Spleen (tissue), 11 donors: ENCODE data around the gene ITGB6. TPM values are rescaled to one million over a fixed set of nuclear protein-coding genes. Genes with fewer than 3 reads are reported as not detected.

Source experiments
- DNase-seq: peaks from one replicate; pipeline ENCODE4 v3.0.0-alpha.2; 2020
- H3K27ac ChIP-seq, 8 donors: fragments of 200-600 bp; sonication (generic) in 7 of 8; 1 replicate in 4 of 8; 2 replicates in 4 of 8; pipeline versions ENCODE4 v1.5.0 to v1.8.0; 2016 to 2021; ENCODE audit warnings: inconsistent platforms in 4 of 8, mild to moderate bottlenecking in 4 of 8, moderate library complexity in 1 of 8
- H3K27me3 ChIP-seq, 7 donors: fragments of 200-600 bp; sonication (generic) in 6 of 7; replicated peaks in 1 of 7; 1 replicate in 4 of 7; 2 replicates in 3 of 7; pipeline versions ENCODE4 v1.5.0 to v1.8.0; 2016 to 2021; ENCODE audit warnings: inconsistent platforms in 3 of 7, mild to moderate bottlenecking in 1 of 7
- H3K36me3 ChIP-seq, 6 donors: fragments of 200-600 bp; sonication (generic) in 5 of 6; 1 replicate in 4 of 6; 2 replicates in 2 of 6; pipeline versions ENCODE4 v1.5.0 to v1.8.0; 2016 to 2021; ENCODE audit warnings: inconsistent platforms in 2 of 6
- H3K4me1 ChIP-seq, 6 donors: fragments of 200-600 bp; sonication (generic) in 5 of 6; 1 replicate in 3 of 6; 2 replicates in 3 of 6; pipeline versions ENCODE4 v1.5.0 to v1.8.0; 2016 to 2021; ENCODE audit warnings: inconsistent platforms in 3 of 6
- H3K4me3 ChIP-seq, 8 donors: fragments of 200-600 bp; sonication (generic) in 7 of 8; 1 replicate in 4 of 8; 2 replicates in 4 of 8; pipeline versions ENCODE4 v1.5.0 to v1.8.0; 2016 to 2021; ENCODE audit warnings: inconsistent platforms in 4 of 8, mild to moderate bottlenecking in 4 of 8, moderate library complexity in 2 of 8
- H3K9me3 ChIP-seq, 8 donors: fragments of 200-600 bp; sonication (generic) in 7 of 8; 1 replicate in 4 of 8; 2 replicates in 4 of 8; pipeline versions ENCODE4 v1.5.0 to v1.8.0; 2016 to 2021; ENCODE audit warnings: inconsistent platforms in 4 of 8
- CTCF ChIP-seq, 11 experiments: fragments of 200-600 bp in 7 of 11; fragments of 450-650 bp in 4 of 11; sonication (generic) in 4 of 11; IDR thresholded peaks in 8 of 11; conservative IDR thresholded peaks in 3 of 11; 1 replicate in 7 of 11; 2 replicates in 4 of 11; pipeline versions ENCODE4 v1.4.0 to v1.8.0; 2016 to 2021; ENCODE audit warnings: antibody characterized with exemption in 11 of 11, inconsistent platforms in 4 of 11, mild to moderate bottlenecking in 1 of 11
- POLR2A ChIP-seq, 3 donors: fragments of 450-650 bp; IDR thresholded peaks; one replicate each; pipeline ENCODE4 v1.5.1; 2017; ENCODE audit warnings: antibody characterized with exemption in 3 of 3, mild to moderate bottlenecking in 1 of 3
- POLR2AphosphoS5 ChIP-seq, 3 donors: sonication (generic); formaldehyde crosslinking; IDR thresholded peaks; one replicate each; pipeline ENCODE4 v1.5.1; 2017; ENCODE audit warnings: antibody characterized with exemption in 3 of 3
- WGBS, 5 donors: extraction: QIAGEN DNeasy Blood & Tissue Kit in 3 of 5; methylation state at CpG; one replicate each; pipeline versions ENCODE4 v1.1.5 to v1.1.7; 2013 to 2018; 5-methylcytosine and 5-hydroxymethylcytosine counted together
- intact Hi-C: fragments of 100-400 bp; cut with DNase I; formaldehyde crosslinking; loops from one replicate; pipeline ENCODE4 v1.15.0; 2023; ENCODE audit warnings: low total_unique reads
- polyA plus RNA-seq, 3 donors: library from polyadenylated mRNA; stranded (reverse); fragments of 200-250 nt; gene quantifications; one replicate each; pipeline ENCODE4 v1.2.1, GENCODE V29; 2013
- total RNA-seq, 7 donors: library from RNA; depleted of rRNA in 3 of 7; stranded (reverse); fragments of >200 nt in 3 of 7; fragmentation: NEBNext Ultra II Directional in 4 of 7; extraction: Animal tissue kit (Norgen Biotek cat#: 25700) in 4 of 7; gene quantifications; one replicate each; pipeline versions ENCODE4 v1.1.0 to v1.2.1, GENCODE V29; 2016 to 2021
- donor health status: healthy with polysubstance abuse.
- donor health status: DM: no; HTN: no; CAD: no; lungs with moderate emphysema.
- donor health status: DM: no; HTN: no; CAD: no.
- donor health status: Bipolar disorder and iron deficiency.
- donor health status: healthy.
- donor health status: DM: no; HTN: no; CAD: no.
- donor health status: DM: yes; HTN: yes; CAD: no.

ITGB6 gene
- total and polyA plus RNA-seq, 10 donors, result 0.02 TPM; not detected in 9

- intact Hi-C loops, result no loop called here
- DNase-seq, result no peak
- Histone ChIP-seq H3K4me3 (no peak overlapping the region), H3K4me1 (no peaks in the 10 kb centered on the region), H3K9me3 (no peaks in the 10 kb centered on the region), H3K36me3 (no peaks in the 10 kb centered on the region), H3K27me3 (peaks cover 0 to 4% (median 0%) of the 10 kb centered on the region in 7 donors), H3K27ac (no peak overlapping the region)
- TF ChIP-seq CTCF (IDR thresholded peaks at IDR 0.05 in 8 of 11, conservative IDR thresholded peaks at IDR 0.05 in 3 of 11), result no peak
- 60 to 83% (median 70%) methylated on average over 2 of the region's 2 CpGs for WGBS, 5 donors
Measured at GRCh38 chr2:160145471-160145870, 54.6 kb downstream of the ITGB6 start.

GRCh38 chr2:160144280-160144990 is 55.6 kb downstream of the ITGB6 start:
- TF ChIP-seq POLR2A (IDR thresholded peaks at IDR 0.05) (no peak), CTCF (IDR thresholded peaks at IDR 0.05 in 8 of 11, conservative IDR thresholded peaks at IDR 0.05 in 3 of 11) (no peak), POLR2AphosphoS5 (IDR thresholded peaks at IDR 0.05) (no peak)
- intact Hi-C loops, result no loop called here
- Histone ChIP-seq H3K9me3 (no peaks in the 10 kb centered on the region), H3K4me1 (no peaks in the 10 kb centered on the region), H3K36me3 (no peaks in the 10 kb centered on the region), H3K27me3 (peaks cover 0 to 4% (median 0%) of the 10 kb centered on the region in 7 donors), H3K4me3 (no peak overlapping the region), H3K27ac (no peak overlapping the region)
- 35 to 62% (median 41%) methylated on average over 9 of the region's 9 CpGs for WGBS, 5 donors
- no peak for DNase-seq

GRCh38 chr2:160142472-160142871 is 57.6 kb downstream of the ITGB6 start:
- Histone ChIP-seq H3K36me3 (no peaks in the 10 kb centered on the region), H3K27me3 (peaks cover 0 to 4% (median 0%) of the 10 kb centered on the region in 7 donors), H3K9me3 (no peaks in the 10 kb centered on the region), H3K4me1 (no peaks in the 10 kb centered on the region), H3K4me3 (no peak overlapping the region), H3K27ac (no peak overlapping the region)
- DNase-seq, result no peak
- WGBS, 5 donors, result 79 to 96% (median 92%) methylated on average over 6 of the region's 6 CpGs
- intact Hi-C loops, result no loop called here
- TF ChIP-seq POLR2A (IDR thresholded peaks at IDR 0.05) (no peak), POLR2AphosphoS5 (IDR thresholded peaks at IDR 0.05) (no peak), CTCF (IDR thresholded peaks at IDR 0.05 in 8 of 11, conservative IDR thresholded peaks at IDR 0.05 in 3 of 11) (no peak)

- Histone ChIP-seq H3K27me3 (peaks cover 0 to 4% (median 0%) of the 10 kb centered on the region in 7 donors), H3K27ac (no peak overlapping the region), H3K4me3 (no peak overlapping the region), H3K36me3 (no peaks in the 10 kb centered on the region), H3K9me3 (no peaks in the 10 kb centered on the region), H3K4me1 (no peaks in the 10 kb centered on the region)
- WGBS, 5 donors, result 73 to 81% (median 76%) methylated on average over 3 of the region's 3 CpGs
- intact Hi-C loops, result no loop called here
- no peak for DNase-seq
- TF ChIP-seq POLR2A (IDR thresholded peaks at IDR 0.05), result no peak
- no peak for TF ChIP-seq POLR2AphosphoS5 (IDR thresholded peaks at IDR 0.05)
- no peak for TF ChIP-seq CTCF (IDR thresholded peaks at IDR 0.05 in 8 of 11, conservative IDR thresholded peaks at IDR 0.05 in 3 of 11)
Measured at GRCh38 chr2:160141912-160142311, 58.2 kb downstream of the ITGB6 start.
